IMR-90 (cell line): ENCODE results near the gene MAP3K9. TPM values are rescaled to one million over a fixed set of nuclear protein-coding genes. Genes with fewer than 3 reads are reported as not detected.
A peak's percentile ranks its signal among the peaks of the same experiment; 100 is the strongest.

Source experiments
- ATAC-seq: fragments of 200-7000 bp; cut with Tn5 transposase; 2 replicates; pipeline ENCODE4 v1.9.1; 2020; ENCODE audit warnings: low read depth, mild to moderate bottlenecking, moderate library complexity
- BruUV-seq: library from RNA; stranded (reverse); fragments of 400-500 nt; replicated peaks from 2 replicates; lab custom pipeline; 2021; lab: Mats Ljungman, UMichigan
- CTCF ChIA-PET: fragments of 300-600 bp; formaldehyde crosslinking; extraction: SDS; loops from one replicate; lab custom pipeline; 2021; ENCODE audit warnings: antibody characterized with exemption; lab: Yijun Ruan, JAX
- POLR2A ChIA-PET: fragments of 300-600 bp; sonication (Branson Sonifier 250); formaldehyde crosslinking; loops from one replicate; lab custom pipeline; 2022; ENCODE audit warnings: antibody characterized with exemption; ENCODE audit not compliant: unreplicated experiment; lab: Charles Lee
- DNase-seq: peaks from one replicate; pipeline ENCODE4 v3.0.0; 2013
- H2AFZ ChIP-seq: replicated peaks from 2 replicates; pipeline ENCODE3; 2013; ENCODE audit warnings: low read length, mild to moderate bottlenecking; ENCODE audit not compliant: poor library complexity
- H2AK5ac ChIP-seq: 2 replicates; pipeline ENCODE4 v1.6.1; 2013; ENCODE audit warnings: low read depth, low read length, inconsistent platforms
- H2AK9ac ChIP-seq: replicated peaks from 2 replicates; pipeline ENCODE3; 2013; ENCODE audit warnings: mild to moderate bottlenecking, low read depth, low read length, moderate library complexity; ENCODE audit not compliant: poor library complexity
- H2BK120ac ChIP-seq: 2 replicates; pipeline ENCODE4 v1.6.1; 2013; ENCODE audit warnings: low read depth, low read length, inconsistent platforms
- H2BK15ac ChIP-seq: 3 replicates; pipeline ENCODE4 v1.6.1; 2013; ENCODE audit warnings: low read depth, low read length, inconsistent platforms
- H2BK20ac ChIP-seq: 2 replicates; pipeline ENCODE4 v1.6.1; 2013; ENCODE audit warnings: low read depth, mild to moderate bottlenecking, inconsistent platforms, low read length, moderate library complexity
- H2BK5ac ChIP-seq: 2 replicates; pipeline ENCODE4 v1.6.1; 2013; ENCODE audit warnings: mild to moderate bottlenecking, low read depth, low read length, inconsistent platforms; ENCODE audit not compliant: poor library complexity, severe bottlenecking
- H3K14ac ChIP-seq: replicated peaks from 2 replicates; pipeline ENCODE4 v1.6.1; 2013; ENCODE audit warnings: low read depth, low read length, inconsistent platforms
- H3K18ac ChIP-seq: 2 replicates; pipeline ENCODE4 v1.6.1; 2013; ENCODE audit warnings: low read depth, low read length, control low read depth
- H3K23ac ChIP-seq: 2 replicates; pipeline ENCODE4 v1.6.1; 2013; ENCODE audit warnings: low read depth, low read length, inconsistent platforms
- H3K27ac ChIP-seq: 2 replicates; pipeline ENCODE4 v1.5.1; 2013; ENCODE audit warnings: mild to moderate bottlenecking, control low read depth, low read length; ENCODE audit not compliant: insufficient read depth
- H3K27me3 ChIP-seq: 2 replicates; pipeline ENCODE4 v1.6.1; 2013; ENCODE audit warnings: low read length; ENCODE audit not compliant: control insufficient read depth, insufficient read depth
- H3K36me3 ChIP-seq: 2 replicates; pipeline ENCODE4 v1.6.1; 2013; ENCODE audit warnings: low read length, mixed read lengths; ENCODE audit not compliant: control insufficient read depth, insufficient read depth
- H3K4ac ChIP-seq: 2 replicates; pipeline ENCODE4 v1.6.1; 2013; ENCODE audit warnings: low read depth, low read length, inconsistent platforms
- H3K4me1 ChIP-seq: 2 replicates; pipeline ENCODE4 v1.6.1; 2013; ENCODE audit warnings: low read length, mixed read lengths; ENCODE audit not compliant: control insufficient read depth, insufficient read depth
- H3K4me2 ChIP-seq: 2 replicates; pipeline ENCODE4 v1.6.1; 2013; ENCODE audit warnings: low read depth, mild to moderate bottlenecking, control low read depth, low read length, moderate library complexity
- H3K4me3 ChIP-seq: 2 replicates; pipeline ENCODE4 v1.5.1; 2013; ENCODE audit warnings: low read depth, mild to moderate bottlenecking, control low read depth, low read length, moderate library complexity; ENCODE audit not compliant: insufficient read depth
- H3K56ac ChIP-seq: 2 replicates; pipeline ENCODE4 v1.6.1; 2013; ENCODE audit warnings: low read length, inconsistent platforms; ENCODE audit not compliant: insufficient read depth; ENCODE audit errors: extremely low read depth
- H3K79me1 ChIP-seq, 2 experiments: 2 replicates each; pipeline ENCODE4 v1.6.1; 2013; ENCODE audit warnings: low read length in 2 of 2, inconsistent platforms in 1 of 2, low read depth in 1 of 2
- H3K9ac ChIP-seq: 2 replicates; pipeline ENCODE4 v1.6.1; 2013; ENCODE audit warnings: low read depth, low read length, control low read depth
- H3K9me1 ChIP-seq: 2 replicates; pipeline ENCODE4 v1.6.1; 2013; ENCODE audit warnings: low read length, inconsistent platforms; ENCODE audit not compliant: insufficient read depth
- H3K9me3 ChIP-seq: 2 replicates; pipeline ENCODE4 v1.6.1; 2013; ENCODE audit warnings: low read length; ENCODE audit not compliant: control insufficient read depth, insufficient read depth
- H4K20me1 ChIP-seq: 2 replicates; pipeline ENCODE4 v1.6.1; 2013; ENCODE audit warnings: low read length, inconsistent platforms; ENCODE audit not compliant: insufficient read depth
- H4K5ac ChIP-seq: 2 replicates; pipeline ENCODE4 v1.6.1; 2013; ENCODE audit warnings: mild to moderate bottlenecking, low read depth, low read length, control low read depth
- H4K8ac ChIP-seq, 2 experiments: 2 replicates each; pipeline ENCODE4 v1.6.1; 2013; ENCODE audit warnings: low read depth in 2 of 2, low read length in 2 of 2, control low read depth in 1 of 2, inconsistent platforms in 1 of 2
- H4K91ac ChIP-seq: 2 replicates; pipeline ENCODE4 v1.6.1; 2013; ENCODE audit warnings: low read depth, low read length, inconsistent platforms; ENCODE audit not compliant: insufficient read depth
- CTCF ChIP-seq: conservative IDR thresholded peaks from 2 replicates; pipeline ENCODE4 v1.5.1; 2012; ENCODE audit warnings: mild to moderate bottlenecking, low read depth, low read length, improper control_type of control experiment
- FOS ChIP-seq: fragments of 150-350 bp; IDR thresholded peaks from 2 replicates; pipeline ENCODE4 v1.6.1; 2016; ENCODE audit warnings: low read depth, low read length
- MAZ ChIP-seq: IDR thresholded peaks from 2 replicates; pipeline ENCODE4 v1.6.1; 2012; ENCODE audit warnings: low read depth, mild to moderate bottlenecking, low read length, improper control_type of control experiment, moderate library complexity, borderline replicate concordance
- WGBS, 2 experiments: methylation state at CpG; one replicate each; pipeline versions ENCODE4 v1.1.5 to v1.1.7; 2013; ENCODE audit warnings: missing lambda C conversion rate in 2 of 2; ENCODE audit not compliant: insufficient read length in 1 of 2; ENCODE audit errors: extremely low coverage in 2 of 2; 5-methylcytosine and 5-hydroxymethylcytosine counted together
- dilution Hi-C: fragments of 300-500 bp; cut with HindIII; formaldehyde crosslinking; loops from one replicate; pipeline ENCODE4 v1.14.3; 2018; ENCODE audit warnings: low sequenced_read_pairs; ENCODE audit not compliant: unreplicated experiment
- in situ Hi-C: fragments of 300-500 bp; cut with MboI; formaldehyde crosslinking; loops from 3 replicates; pipeline ENCODE4 v1.14.3; 2019; ENCODE audit warnings: low sequenced_read_pairs, inconsistent platforms, mixed read lengths
- intact Hi-C: fragments of 100-400 bp; cut with micrococcal nuclease; formaldehyde crosslinking; loops from 2 replicates; pipeline ENCODE4 v1.10.0; 2022
- polyA plus RNA-seq, 3 experiments: library from polyadenylated mRNA; depleted of rRNA; stranded (reverse); fragments of >200 nt; gene quantifications; 2 replicates each; pipeline ENCODE4 v1.2.3, GENCODE V29; 2012; ENCODE audit warnings: low replicate concordance in 1 of 3
- total RNA-seq: library from RNA; depleted of rRNA; stranded (reverse); fragments of >200 nt; gene quantifications from 2 replicates; pipeline ENCODE4 v1.2.3, GENCODE V29; 2012

MAP3K9 gene
- total and polyA plus RNA-seq, 2 of the 4 experiments (the other 2 are of a cell fraction), result 0.17 to 0.18 TPM

- Histone ChIP-seq H3K23ac (no peak overlapping the region), H3K9me3 (no peaks in the 10 kb centered on the region), H2BK5ac (no peak overlapping the region), H4K5ac (no peak overlapping the region), H3K4me3 (no peak overlapping the region), H4K91ac (no peak overlapping the region), H2AFZ (no peak overlapping the region), H2AK5ac (no peak overlapping the region), H3K9me1 (peaks cover 4% of the 10 kb centered on the region; the same call in 1 of the 2 replicates), H3K14ac (no peak overlapping the region), H3K79me1 (no peaks in the 10 kb centered on the region), H3K4me2 (no peak overlapping the region), H3K18ac (no peak overlapping the region), H2BK20ac (0 out of 2 replicates have a peak overlapping the region, but pooled peaks have one; percentile 63), H3K4me1 (peaks cover 3% of the 10 kb centered on the region; the same call in 1 of the 2 replicates), H2BK15ac (0 out of 3 replicates have a peak overlapping the region, but pooled peaks have one; percentile 2), H2AK9ac (no peak overlapping the region), H3K27ac (no peak overlapping the region), H3K56ac (no peak overlapping the region), H3K27me3 (no peaks in the 10 kb centered on the region), H2BK120ac (no peak overlapping the region), H4K20me1 (no peaks in the 10 kb centered on the region), H3K4ac (no peak overlapping the region; the same call in 1 of the 2 replicates), H3K9ac (no peak overlapping the region), H3K36me3 (no peaks in the 10 kb centered on the region), H4K8ac (no peak overlapping the region)
- dilution Hi-C loops (no loop called here), in situ Hi-C loops (no loop called here), intact Hi-C loops (no loop called here)
- POLR2A ChIA-PET, result no interaction called here
- ATAC-seq (no peak), DNase-seq (no peak)
- BruUV-seq, result no TSS peak
- no CpG with 5 or more reads among the region's 5 CpGs for WGBS, 2 experiments
- CTCF ChIA-PET, result no interaction called here
- no peak for TF ChIP-seq FOS
- TF ChIP-seq MAZ, result no peak
- TF ChIP-seq CTCF, result 0 out of 2 replicates have a peak, but pooled peaks have one; percentile 1
These were observed 49.3 kb upstream of the MAP3K9 start for GRCh38 chr14:70858641-70859040.
